ENCODE data around the gene SLC39A2. TPM values are rescaled to one million over a fixed set of nuclear protein-coding genes. Genes with fewer than 3 reads are reported as not detected.

The SLC39A2 gene
- total RNA-seq, 1 donor from 2014 or later = 2.7 TPM

DNA sequence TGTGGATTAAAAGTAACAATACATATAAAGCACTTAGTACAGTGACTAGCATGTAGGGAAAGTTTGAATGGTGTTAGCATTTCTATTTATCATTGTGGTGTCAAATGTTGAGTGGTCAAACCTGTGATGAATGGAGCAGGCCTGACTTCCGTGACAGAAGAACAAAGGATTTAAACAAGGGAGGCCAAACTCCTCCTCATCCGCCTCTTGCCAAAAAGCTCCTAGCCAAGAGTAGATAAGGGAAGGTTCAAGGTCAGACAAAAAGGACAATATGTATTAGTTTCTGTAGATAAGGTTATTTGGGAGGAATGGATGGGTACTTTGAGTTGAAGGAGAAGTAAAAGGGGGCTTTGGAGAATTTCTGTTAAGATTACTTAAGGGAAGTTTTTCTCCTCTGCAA, 49.5 kb downstream of the SLC39A2 start:
- no peak overlapping the region for H3K27ac Mint-ChIP-seq
- no peak overlapping the region for H3K4me3 Mint-ChIP-seq
- peaks cover 12% of the 10 kb centered on the region for H3K4me1 Mint-ChIP-seq
- H3K27me3 Mint-ChIP-seq (ENCODE audit: low read depth) = no peaks in the 10 kb centered on the region
- DNase-seq (ENCODE audit: low spot score in 2 of 2, unreplicated experiment in 2 of 2) = no peak
- TF ChIP-seq, protein P1, sequence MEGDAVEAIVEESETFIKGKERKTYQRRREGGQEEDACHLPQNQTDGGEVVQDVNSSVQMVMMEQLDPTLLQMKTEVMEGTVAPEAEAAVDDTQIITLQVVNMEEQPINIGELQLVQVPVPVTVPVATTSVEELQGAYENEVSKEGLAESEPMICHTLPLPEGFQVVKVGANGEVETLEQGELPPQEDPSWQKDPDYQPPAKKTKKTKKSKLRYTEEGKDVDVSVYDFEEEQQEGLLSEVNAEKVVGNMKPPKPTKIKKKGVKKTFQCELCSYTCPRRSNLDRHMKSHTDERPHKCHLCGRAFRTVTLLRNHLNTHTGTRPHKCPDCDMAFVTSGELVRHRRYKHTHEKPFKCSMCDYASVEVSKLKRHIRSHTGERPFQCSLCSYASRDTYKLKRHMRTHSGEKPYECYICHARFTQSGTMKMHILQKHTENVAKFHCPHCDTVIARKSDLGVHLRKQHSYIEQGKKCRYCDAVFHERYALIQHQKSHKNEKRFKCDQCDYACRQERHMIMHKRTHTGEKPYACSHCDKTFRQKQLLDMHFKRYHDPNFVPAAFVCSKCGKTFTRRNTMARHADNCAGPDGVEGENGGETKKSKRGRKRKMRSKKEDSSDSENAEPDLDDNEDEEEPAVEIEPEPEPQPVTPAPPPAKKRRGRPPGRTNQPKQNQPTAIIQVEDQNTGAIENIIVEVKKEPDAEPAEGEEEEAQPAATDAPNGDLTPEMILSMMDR (IDR thresholded peaks at IDR 0.05; ENCODE audit: unreplicated experiment) = no peak
- no peaks in the 10 kb centered on the region for H3K9me3 Mint-ChIP-seq
- no peaks in the 10 kb centered on the region for H3K36me3 Mint-ChIP-seq

DNA sequence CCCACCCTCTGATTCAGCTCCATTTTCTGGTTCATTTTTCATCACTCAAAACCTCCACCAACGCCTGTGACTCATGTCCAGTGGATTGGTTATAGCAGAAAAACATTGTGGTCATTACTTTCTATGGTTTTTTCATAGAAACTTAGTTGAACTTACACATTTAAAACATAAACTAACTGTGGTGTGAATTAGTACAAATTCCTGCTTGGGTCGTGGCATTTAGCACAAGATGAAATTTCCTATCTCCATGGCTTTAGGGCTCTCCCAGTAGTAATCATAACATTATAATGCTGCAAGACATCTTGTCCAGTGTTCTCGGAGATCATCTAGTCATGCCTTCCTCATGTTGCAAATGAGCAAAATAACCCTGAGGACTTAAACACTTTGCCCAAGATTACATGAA, 50.2 kb downstream of the SLC39A2 start:
- DNase-seq (ENCODE audit: low spot score in 2 of 2, unreplicated experiment in 2 of 2) = no peak
- Mint-ChIP-seq H3K27ac (no peak overlapping the region), H3K4me3 (no peak overlapping the region), H3K36me3 (no peaks in the 10 kb centered on the region), H3K27me3 (ENCODE audit: low read depth) (no peaks in the 10 kb centered on the region), H3K9me3 (no peaks in the 10 kb centered on the region), H3K4me1 (peaks cover 9% of the 10 kb centered on the region)
- TF ChIP-seq, protein P1 (IDR thresholded peaks at IDR 0.05; ENCODE audit: unreplicated experiment) = no peak

DNA sequence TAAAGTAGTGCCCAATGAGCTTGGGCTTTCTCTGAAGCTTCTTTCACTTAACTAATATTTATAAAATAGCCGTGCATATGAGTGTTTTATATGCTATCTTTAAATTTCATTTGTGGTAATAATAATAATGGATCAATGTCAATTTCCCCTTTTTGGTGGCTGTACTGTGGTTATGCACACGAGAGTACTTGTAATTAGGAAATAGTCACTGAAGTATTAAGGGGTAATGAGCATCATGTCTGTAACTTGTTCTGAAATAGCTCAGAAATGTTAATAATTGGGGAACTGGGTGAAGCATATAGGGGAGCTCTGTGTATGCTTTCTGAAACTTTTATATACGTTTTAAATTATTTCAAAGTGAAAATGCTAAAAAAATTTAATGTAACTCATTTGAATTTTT, 51.5 kb downstream of the SLC39A2 start:
- Mint-ChIP-seq H3K27ac (no peak overlapping the region), H3K4me3 (no peak overlapping the region), H3K9me3 (no peaks in the 10 kb centered on the region), H3K36me3 (no peaks in the 10 kb centered on the region), H3K27me3 (ENCODE audit: low read depth) (no peaks in the 10 kb centered on the region), H3K4me1 (peaks cover 7% of the 10 kb centered on the region)
- no peak for DNase-seq (ENCODE audit: low spot score in 2 of 2, unreplicated experiment in 2 of 2)
- TF ChIP-seq, protein P1 (IDR thresholded peaks at IDR 0.05; ENCODE audit: unreplicated experiment) = no peak

Small RNA genes within 50 kb of the gene (microRNA-seq; reads per million reads assigned to microRNA genes)
- not detected for gene MIR6717

Other genes with a start within 250 kb of the SLC39A2 start
- not detected in 3 replicates for gene EDDM3B, start 230.9 kb upstream of the SLC39A2 start, total RNA-seq
- gene RNASE6, start 218.0 kb upstream of the SLC39A2 start, total RNA-seq = 0.27 to 0.57 TPM (median 0.33 TPM) in 3 replicates
- gene RNASE1, start 196.4 kb upstream of the SLC39A2 start, total RNA-seq = 13.1 to 14.8 TPM (median 13.3 TPM) in 3 replicates
- not detected in 3 replicates for gene RNASE3, start 107.9 kb upstream of the SLC39A2 start, total RNA-seq
- gene RNASE2, start 43.8 kb upstream of the SLC39A2 start, total RNA-seq = not detected in 3 replicates
- 72.4 to 78.7 TPM (median 73.4 TPM) in 3 replicates for gene METTL17, start 9.3 kb upstream of the SLC39A2 start, total RNA-seq
- 104 to 105 TPM (median 104 TPM) in 3 replicates for gene NDRG2, start 25.8 kb downstream of the SLC39A2 start, total RNA-seq
- gene TPPP2, start 30.9 kb downstream of the SLC39A2 start, total RNA-seq = 0.47 to 0.58 TPM in 2 of 3 replicates, not detected in the other
- 0.14 TPM in 1 of 3 replicates, not detected in the others for gene RNASE13, start 35.5 kb downstream of the SLC39A2 start, total RNA-seq
- 0.29 to 0.66 TPM (median 0.34 TPM) in 3 replicates for gene RNASE7, start 43.1 kb downstream of the SLC39A2 start, total RNA-seq
- gene RNASE8, start 58.5 kb downstream of the SLC39A2 start, total RNA-seq = not detected in 3 replicates
- 83.2 to 96.2 TPM (median 83.5 TPM) in 3 replicates for gene ARHGEF40, start 71.0 kb downstream of the SLC39A2 start, total RNA-seq
- 73.3 to 79.3 TPM (median 75.2 TPM) in 3 replicates for gene ZNF219, start 99.4 kb downstream of the SLC39A2 start, total RNA-seq
- 1.3 to 1.9 TPM (median 1.6 TPM) in 3 replicates for gene TMEM253, start 101.8 kb downstream of the SLC39A2 start, total RNA-seq
- not detected in 3 replicates for gene OR5AU1, start 156.8 kb downstream of the SLC39A2 start, total RNA-seq

Data from mesothelial cell of epicardium (in vitro differentiated cells).